Suppressor macrophage treated with lipopolysaccharide for 1 hour (primary cell): Measurements from ENCODE around the gene MAML2.
A peak's percentile ranks its signal among the peaks of the same experiment; 100 is the strongest.

Experiments
- DNase-seq, 3 donors: peaks; one replicate each; pipeline ENCODE4 v3.0.0-alpha.2; 2020 to 2022

Gene MAML2

GRCh38 chr11:96178049-96178886 lies 164.7 kb downstream of the MAML2 start:
- no peak for DNase-seq

- DNase-seq, result no peak
Observed at GRCh38 chr11:96177146-96177545, 165.8 kb downstream of the MAML2 start.

DNA sequence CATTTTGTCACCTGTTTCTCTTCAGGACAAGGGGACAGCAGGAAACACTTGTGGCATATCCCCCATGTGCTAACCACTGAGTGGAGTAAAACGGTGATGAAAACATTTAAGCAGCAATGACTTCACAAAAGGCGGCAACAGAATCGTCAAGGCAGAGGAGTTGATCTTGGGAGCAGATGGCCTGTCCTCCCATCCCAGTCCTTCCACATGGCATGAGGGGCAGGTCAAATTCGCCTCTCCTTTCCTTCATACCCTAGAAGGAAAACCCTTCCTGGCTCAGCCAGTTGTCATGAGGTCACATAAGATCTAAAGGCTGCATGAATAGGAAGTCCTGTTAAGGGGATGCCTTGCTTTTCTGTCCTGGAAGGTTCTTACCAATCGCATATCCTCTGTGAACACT lies 169.1 kb downstream of the MAML2 start:
- DNase-seq, result no peak

DNA sequence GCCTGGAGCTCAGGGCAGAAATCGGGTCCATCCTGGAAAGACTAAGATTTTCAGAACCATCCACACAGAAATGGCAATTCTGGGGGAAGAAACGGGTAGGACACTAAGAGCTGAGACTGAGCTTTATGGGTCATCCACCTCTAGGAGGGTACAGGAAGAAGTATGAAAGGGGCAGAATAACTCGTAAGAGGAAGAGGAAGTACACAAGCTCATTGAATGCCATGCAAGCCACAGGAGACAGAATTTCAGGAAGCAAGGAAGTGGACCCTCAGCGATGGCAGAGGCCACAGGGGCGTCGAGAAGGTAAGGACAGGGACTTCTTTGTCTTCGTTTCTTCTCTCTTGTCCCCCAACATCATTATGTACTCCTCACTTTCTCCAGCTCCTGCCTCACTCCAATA lies 169.6 kb downstream of the MAML2 start:
- DNase-seq, result peak in 2 of 3 donors; percentile 51 to 54

GRCh38 chr11:96172604-96173003 lies 170.4 kb downstream of the MAML2 start:
- no peak for DNase-seq

DNA sequence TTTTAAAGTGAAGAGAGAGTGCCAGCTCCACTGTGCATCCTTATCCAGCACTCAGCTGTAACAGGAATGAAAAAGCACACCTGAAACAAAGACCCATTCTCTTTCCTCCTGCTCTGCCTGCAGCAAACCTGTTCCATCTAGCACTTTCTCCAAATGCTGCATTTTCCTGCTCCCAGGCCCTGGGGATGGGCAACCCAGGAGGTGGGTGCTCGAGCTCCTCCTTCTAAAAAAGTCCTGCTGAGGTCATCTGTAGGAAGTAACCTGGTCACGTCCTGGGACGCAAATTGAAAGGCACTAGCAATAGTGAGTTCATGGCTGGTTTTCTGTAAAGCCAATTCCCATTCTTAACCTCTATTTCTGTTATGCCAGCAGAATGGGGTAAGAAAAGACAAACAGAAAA lies 173.7 kb downstream of the MAML2 start:
- peak; percentile 54 to 75 (median 66) for DNase-seq

- peak; percentile 83 to 95 (median 94) for DNase-seq
Observed at GRCh38 chr11:96168623-96169022, 174.4 kb downstream of the MAML2 start.

- no peak for DNase-seq
Observed at GRCh38 chr11:96167787-96168186, 175.2 kb downstream of the MAML2 start.

GRCh38 chr11:96167203-96167758 lies 175.7 kb downstream of the MAML2 start:
- no peak for DNase-seq

DNA sequence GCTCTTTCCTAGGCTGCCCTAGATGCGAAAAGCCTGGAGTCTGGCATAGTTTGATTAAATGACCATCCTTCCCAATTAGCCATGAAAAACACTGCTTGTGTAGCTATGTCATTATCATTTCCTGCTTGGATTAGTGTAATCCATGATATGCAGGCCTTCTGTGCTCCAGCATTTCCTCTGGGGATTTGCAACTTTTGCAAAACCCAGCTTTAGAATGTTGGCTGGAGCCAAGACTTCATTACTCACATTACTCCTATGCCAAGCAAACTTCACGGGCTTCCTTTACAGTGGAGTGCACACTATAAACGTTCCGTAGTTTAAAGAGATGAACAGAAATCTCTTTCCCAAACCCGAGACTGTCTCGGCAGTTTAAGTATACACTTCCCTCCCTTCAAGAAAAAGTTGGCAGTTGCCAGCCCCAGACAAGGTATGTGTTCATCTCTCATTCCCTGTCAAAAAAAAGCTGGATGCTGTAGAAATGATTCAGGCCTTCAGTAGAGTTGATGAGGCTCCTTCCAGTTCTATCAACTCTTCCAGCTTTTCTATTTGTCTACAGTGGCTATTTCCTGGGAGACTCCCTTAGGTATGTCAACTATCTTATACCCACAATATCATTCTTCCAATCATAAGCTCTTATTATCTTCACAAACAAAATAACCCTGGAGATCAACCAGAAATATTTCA lies 180.0 kb downstream of the MAML2 start:
- no peak for DNase-seq

DNA sequence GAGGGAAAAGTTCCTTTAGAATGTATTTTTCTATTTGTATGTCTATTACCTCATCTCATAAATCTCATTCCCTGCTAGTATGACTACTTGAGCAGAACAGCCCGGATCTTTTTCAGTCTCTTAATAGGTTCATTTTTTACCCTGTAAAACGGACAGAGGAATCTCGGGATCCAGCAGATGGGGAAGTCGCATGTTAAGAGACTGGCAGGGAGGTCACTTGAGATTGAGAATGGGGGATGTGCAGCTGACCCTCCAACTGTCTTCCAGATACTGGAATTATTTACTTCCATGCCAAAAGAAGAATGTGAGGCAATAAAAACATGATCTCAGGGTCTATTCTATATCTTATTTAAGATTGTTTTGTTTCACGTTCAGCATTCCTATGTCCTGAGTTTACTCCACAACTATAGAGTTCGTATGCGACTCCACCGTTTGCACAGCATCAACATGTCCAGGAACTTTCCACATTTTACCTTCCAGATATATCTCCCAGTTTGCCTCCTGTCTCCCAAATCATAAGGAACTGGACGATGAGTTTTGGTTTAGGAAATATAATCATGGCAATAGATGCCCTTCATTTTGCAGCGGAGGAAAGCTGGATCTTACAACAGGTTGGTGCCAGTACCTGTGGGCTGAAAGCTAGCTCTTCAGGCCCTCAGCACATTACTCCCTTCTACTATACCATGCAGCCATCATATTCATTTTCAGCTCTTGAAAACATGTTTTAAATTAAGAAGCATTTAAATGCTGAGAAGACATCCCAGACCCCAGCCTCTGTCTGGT lies 181.5 kb downstream of the MAML2 start:
- DNase-seq, result no peak

DNA sequence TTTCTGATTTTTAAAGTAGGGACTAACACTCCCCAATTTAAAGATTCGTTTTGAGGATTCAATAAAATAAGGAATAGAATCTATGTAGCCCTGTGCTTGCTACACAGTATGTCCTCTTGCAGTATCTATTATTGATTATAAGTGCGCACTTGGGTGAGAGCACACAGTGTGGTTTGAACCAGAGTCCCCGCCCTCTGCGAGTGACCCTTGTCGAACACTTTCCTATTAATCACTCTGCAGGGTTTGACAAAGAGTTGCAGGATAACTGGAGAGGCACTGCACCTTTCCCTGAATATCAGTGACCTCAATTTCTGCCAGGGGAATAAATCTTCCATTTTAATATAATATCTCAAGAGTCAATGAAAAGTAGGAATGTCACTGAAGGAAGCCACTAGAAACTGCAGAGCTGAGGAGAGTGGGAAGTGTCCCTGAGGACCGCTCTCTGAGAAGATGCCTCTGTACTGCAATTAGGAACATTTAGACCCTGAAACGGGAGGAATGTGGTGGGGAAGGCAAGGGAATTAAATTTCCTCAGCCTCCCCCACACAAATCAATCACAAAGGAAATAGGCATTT lies 182.2 kb downstream of the MAML2 start:
- no peak for DNase-seq

DNA sequence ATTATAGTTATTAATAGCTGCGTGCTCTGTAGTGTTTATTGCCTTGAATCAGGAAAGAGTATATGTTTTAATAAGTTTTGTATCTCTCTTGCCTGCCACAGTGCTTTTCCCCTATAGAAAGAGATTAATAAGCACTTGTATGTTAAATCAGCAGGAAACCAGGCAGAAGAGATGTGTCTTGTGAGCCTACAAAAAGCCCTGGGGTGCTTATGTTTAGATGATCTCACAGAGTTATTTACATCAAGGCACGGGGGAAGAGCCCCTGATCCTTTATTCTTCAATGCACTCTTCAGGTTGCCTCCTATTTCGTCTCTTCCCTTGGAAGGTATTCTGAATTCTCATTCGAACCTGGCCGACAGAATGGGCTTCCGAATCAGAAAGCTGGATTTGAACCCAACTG lies 183.0 kb downstream of the MAML2 start:
- no peak for DNase-seq

- DNase-seq, result no peak
Observed at GRCh38 chr11:96158126-96158525, 184.9 kb downstream of the MAML2 start.

- no peak for DNase-seq
Observed at GRCh38 chr11:96157517-96157873, 185.5 kb downstream of the MAML2 start.

DNA sequence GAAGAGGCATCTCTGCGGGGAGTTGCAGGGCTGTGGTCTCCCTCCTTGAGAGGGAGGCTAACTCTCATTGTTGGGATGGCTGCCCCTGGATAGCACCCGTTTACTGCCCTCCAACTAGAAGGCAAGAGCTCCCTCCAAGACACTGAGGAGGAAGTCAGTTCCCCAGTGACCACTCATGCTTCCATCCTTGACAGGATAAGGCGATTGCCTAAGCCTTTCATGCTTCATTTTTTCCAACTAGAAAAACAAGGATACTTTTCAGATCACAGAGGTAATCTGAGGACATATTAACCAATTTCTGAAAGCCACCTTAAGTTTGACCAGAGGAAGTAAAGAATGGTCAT lies 186.6 kb downstream of the MAML2 start:
- no peak for DNase-seq

GRCh38 chr11:96155627-96156378 lies 187.2 kb downstream of the MAML2 start:
- DNase-seq, result peak; percentile 96 to 99 (median 98)

DNA sequence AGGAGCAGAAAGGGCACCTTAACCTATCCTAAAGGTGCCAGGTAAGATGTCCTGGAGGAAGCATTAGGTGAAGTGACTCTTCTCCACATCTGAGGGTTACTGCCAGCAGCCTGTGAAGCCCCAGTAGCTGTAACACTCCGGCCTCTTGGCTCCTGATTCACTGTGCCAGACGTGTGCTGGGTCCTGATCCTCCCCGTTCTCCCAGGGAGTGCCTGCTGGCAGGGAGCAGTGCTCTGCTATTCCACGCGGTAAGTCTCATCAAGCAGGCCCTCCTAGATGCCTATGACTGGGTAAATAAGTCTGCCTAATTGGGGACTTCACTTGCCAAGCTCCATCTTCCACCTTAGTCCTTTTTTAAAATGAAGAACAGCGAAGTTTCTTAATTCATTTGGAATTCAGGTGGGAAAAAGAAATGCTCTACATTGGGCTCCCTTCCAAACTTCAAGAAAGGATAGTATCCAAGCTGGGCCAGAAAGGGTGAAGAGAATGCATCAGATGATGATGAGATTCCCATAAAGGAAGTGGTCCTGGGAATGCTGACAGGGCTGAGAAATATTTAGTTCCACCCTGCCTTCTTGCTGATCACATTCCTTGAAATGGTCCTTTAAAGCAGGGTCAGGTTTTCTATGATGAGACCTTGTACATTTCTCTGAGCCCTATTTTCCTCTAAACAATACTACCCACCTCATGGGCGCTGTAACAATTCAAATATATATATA lies 188.0 kb downstream of the MAML2 start:
- DNase-seq, result peak in 1 of 3 donors; percentile 54

- DNase-seq, result no peak
Observed at GRCh38 chr11:96152623-96153022, 190.4 kb downstream of the MAML2 start.

- no peak for DNase-seq
Observed at GRCh38 chr11:96151501-96151900, 191.5 kb downstream of the MAML2 start.

GRCh38 chr11:96150609-96151008 lies 192.4 kb downstream of the MAML2 start:
- DNase-seq, result no peak
